Endothelial cell of umbilical vein (primary cell): ENCODE results near the gene RPS17. TPM values are rescaled to one million over a fixed set of nuclear protein-coding genes. Genes with fewer than 3 reads are reported as not detected.

Experiments used
- BruUV-seq: library from RNA; stranded (reverse); fragments of 400-500 nt; replicated peaks from 2 replicates; lab custom pipeline; 2021; lab: Mats Ljungman, UMichigan
- CTCF ChIA-PET: fragments of 300-600, 350-600 bp; sonication (Branson Sonifier 250); formaldehyde crosslinking; loops from one replicate; lab custom pipeline; 2021; ENCODE audit warnings: antibody characterized with exemption, inconsistent platforms; lab: Charles Lee
- POLR2A ChIA-PET: fragments of 300-600, 350-600 bp; sonication (Branson Sonifier 250); formaldehyde crosslinking; loops from one replicate; lab custom pipeline; 2021; ENCODE audit warnings: antibody characterized with exemption, inconsistent platforms; lab: Charles Lee
- DNase-seq: peaks from one replicate; pipeline ENCODE4 v3.0.0-alpha.2; 2011; ENCODE audit warnings: low read depth, low spot score
- FAIRE-seq: peaks from 2 replicates; lab custom pipeline; 2011; peaks lifted over from hg19 to GRCh38; lab: Jason Lieb, UNC
- H2AFZ ChIP-seq: 2 replicates; pipeline ENCODE4 v1.6.0; 2012; ENCODE audit warnings: low read depth, low read length, control low read depth, inconsistent platforms
- H3K27ac ChIP-seq: 2 replicates; pipeline ENCODE4 v1.5.1; 2011; ENCODE audit warnings: low read depth, mild to moderate bottlenecking, control low read depth, low read length, moderate library complexity; ENCODE audit not compliant: insufficient read depth
- H3K27me3 ChIP-seq, 2 experiments: 2 replicates each; pipeline versions ENCODE4 v1.6.0 to v1.6.1; 2011; ENCODE audit warnings: low read length in 2 of 2, mixed read lengths in 1 of 2; ENCODE audit not compliant: control insufficient read depth in 2 of 2, insufficient read depth in 2 of 2
- H3K36me3 ChIP-seq, 2 experiments: 2 replicates in 1 of 2; 3 replicates in 1 of 2; pipeline ENCODE4 v1.5.1; 2011; ENCODE audit warnings: low read length in 2 of 2, mild to moderate bottlenecking in 1 of 2, moderate library complexity in 1 of 2; ENCODE audit not compliant: control insufficient read depth in 2 of 2, insufficient read depth in 2 of 2; ENCODE audit errors: extremely low read depth in 1 of 2
- H3K4me1 ChIP-seq: 3 replicates; pipeline ENCODE4 v1.5.1; 2011; ENCODE audit warnings: mild to moderate bottlenecking, low read length; ENCODE audit not compliant: control insufficient read depth, insufficient read depth; ENCODE audit errors: extremely low read depth
- H3K4me2 ChIP-seq: 2 replicates; pipeline ENCODE4 v1.6.1; 2011; ENCODE audit warnings: low read length, control low read depth, mixed read lengths; ENCODE audit not compliant: insufficient read depth
- H3K4me3 ChIP-seq, 3 experiments: fragments of 200-600 bp in 1 of 3; sonication (generic), shearing (Covaris generic) in 1 of 3; replicated peaks in 1 of 3; 2 replicates each; pipeline ENCODE4 v1.5.1; 2011 to 2016; ENCODE audit warnings: control low read depth in 3 of 3, low read length in 3 of 3, mild to moderate bottlenecking in 2 of 3, inconsistent platforms in 1 of 3, low read depth in 1 of 3, moderate library complexity in 1 of 3; ENCODE audit not compliant: insufficient read depth in 1 of 3
- H3K79me2 ChIP-seq: 2 replicates; pipeline ENCODE4 v1.6.0; 2012; ENCODE audit warnings: low read length, inconsistent platforms; ENCODE audit not compliant: control insufficient read depth, insufficient read depth
- H3K9ac ChIP-seq: replicated peaks from 2 replicates; pipeline ENCODE3; 2011; ENCODE audit warnings: low read length, control low read depth; ENCODE audit not compliant: insufficient read depth; ENCODE audit errors: extremely low read depth
- H3K9me1 ChIP-seq: replicated peaks from 3 replicates; pipeline ENCODE4 v1.6.0; 2011; ENCODE audit warnings: mild to moderate bottlenecking, low read length; ENCODE audit not compliant: control insufficient read depth, insufficient read depth; ENCODE audit errors: extremely low read depth
- H3K9me3 ChIP-seq: replicated peaks from 2 replicates; pipeline ENCODE4 v1.5.1; 2012; ENCODE audit warnings: low read length, inconsistent platforms; ENCODE audit not compliant: control insufficient read depth, insufficient read depth
- H4K20me1 ChIP-seq: replicated peaks from 2 replicates; pipeline ENCODE3; 2011; ENCODE audit warnings: mild to moderate bottlenecking, low read length; ENCODE audit not compliant: control insufficient read depth, insufficient read depth; ENCODE audit errors: extremely low read depth
- CTCF ChIP-seq, 2 donors: IDR thresholded peaks; 1 replicate in 1 of 2; 2 replicates in 1 of 2; pipeline ENCODE4 v1.5.1; 2011; ENCODE audit warnings: low read length in 2 of 2, mild to moderate bottlenecking in 2 of 2, moderate library complexity in 2 of 2, control low read depth in 1 of 2, inconsistent platforms in 1 of 2, low read depth in 1 of 2; ENCODE audit not compliant: insufficient read depth in 1 of 2; ENCODE audit errors: extremely low read depth in 1 of 2
- EZH2 ChIP-seq: IDR thresholded peaks from 2 replicates; pipeline ENCODE4 v1.6.1; 2012; ENCODE audit warnings: borderline replicate concordance, low read depth, mild to moderate bottlenecking, moderate library complexity, low read length, inconsistent platforms; ENCODE audit not compliant: severe bottlenecking
- FOS ChIP-seq: IDR thresholded peaks from 2 replicates; pipeline ENCODE4 v1.6.1; 2011; ENCODE audit warnings: mild to moderate bottlenecking, low read length, moderate library complexity, borderline replicate concordance; ENCODE audit not compliant: insufficient read depth
- GATA2 ChIP-seq: IDR thresholded peaks from 2 replicates; pipeline ENCODE4 v1.7.0; 2011; ENCODE audit warnings: low read depth, mild to moderate bottlenecking, moderate library complexity, mixed read lengths, low read length; ENCODE audit not compliant: insufficient read length, insufficient read depth
- JUN ChIP-seq: IDR thresholded peaks from 2 replicates; pipeline ENCODE4 v1.6.1; 2011; ENCODE audit warnings: borderline replicate concordance, low read depth; ENCODE audit not compliant: insufficient read length, insufficient read depth
- MAX ChIP-seq: IDR thresholded peaks from 2 replicates; pipeline ENCODE4 v1.6.1; 2011; ENCODE audit not compliant: insufficient read depth, insufficient read length
- MYC ChIP-seq: IDR thresholded peaks from one replicate; pipeline ENCODE4 v1.6.1; 2011; ENCODE audit warnings: mild to moderate bottlenecking, low read depth, low read length
- POLR2A ChIP-seq: IDR thresholded peaks from 2 replicates; pipeline ENCODE4 v1.6.1; 2012; ENCODE audit warnings: low read depth, mild to moderate bottlenecking, control low read depth, low read length
- POLR2AphosphoS5 ChIP-seq: IDR thresholded peaks from 2 replicates; pipeline ENCODE4 v1.6.1; 2012; ENCODE audit warnings: low read depth, mild to moderate bottlenecking, control low read depth, low read length, moderate library complexity; ENCODE audit not compliant: insufficient read depth
- dilution Hi-C: fragments of 300-500 bp; cut with MboI; formaldehyde crosslinking; loops from one replicate; pipeline ENCODE4 v1.15.0; 2019; ENCODE audit warnings: low sequenced_read_pairs; ENCODE audit not compliant: extremely low pct_ligation_motif_present
- intact Hi-C: fragments of 100-400 bp; cut with micrococcal nuclease; formaldehyde crosslinking; loops from one replicate; pipeline ENCODE4 v1.10.0; 2022
- polyA plus RNA-seq, 4 experiments: library from polyadenylated mRNA; depleted of rRNA in 3 of 4; stranded (reverse) in 3 of 4; unstranded in 1 of 4; fragments of >200 nt; gene quantifications; 2 replicates each; pipeline versions ENCODE4 v1.2.1 to v1.2.3, GENCODE V29; 2011 to 2012; ENCODE audit warnings: missing spikeins in 1 of 4
- total RNA-seq: library from RNA; stranded (reverse); gene quantifications from 2 replicates; pipeline ENCODE4 v1.2.3, GENCODE V29; 2021

Gene RPS17
- total and polyA plus RNA-seq, 2 donors (not counting 3 experiments of a cell fraction or from before 2014, with no cell fraction given), result 1,690 to 4,382 TPM

- FAIRE-seq (peak; percentile 26), DNase-seq (no peak)
- no peak for TF ChIP-seq EZH2
- no peak for TF ChIP-seq JUN
- no peak for TF ChIP-seq MAX
- Histone ChIP-seq H2AFZ (no peak overlapping the region), H3K9ac (no peak overlapping the region), H3K36me3 (no peaks in the 10 kb centered on the region), H3K9me1 (no peaks in the 10 kb centered on the region), H3K27me3 (peaks cover 2 to 7% of the 10 kb centered on the region in 2 experiments), H3K4me3 (no peak overlapping the region), H3K4me1 (no peaks in the 10 kb centered on the region), H4K20me1 (no peaks in the 10 kb centered on the region), H3K9me3 (no peaks in the 10 kb centered on the region), H3K4me2 (no peak overlapping the region), H3K79me2 (no peaks in the 10 kb centered on the region), H3K27ac (no peak overlapping the region)
- CTCF ChIA-PET, result no interaction called here
- BruUV-seq, result no TSS peak
- dilution Hi-C loops (no loop called here), intact Hi-C loops (no loop called here)
- POLR2A ChIA-PET, result no interaction called here
These were observed 47.5 kb upstream of the RPS17 start for GRCh38 chr15:82587805-82588204.

- no peak overlapping the region for H3K4me2 ChIP-seq
- BruUV-seq, result no TSS peak
These were observed 44.8 kb upstream of the RPS17 start for GRCh38 chr15:82585072-82585471.

More at GRCh38 chr15:82585072-82585471, 44.8 kb upstream of the RPS17 start:
- Histone ChIP-seq H3K27me3 (peaks cover 2 to 7% of the 10 kb centered on the region in 2 experiments), H2AFZ (no peak overlapping the region), H3K4me1 (no peaks in the 10 kb centered on the region), H3K9ac (no peak overlapping the region), H3K27ac (no peak overlapping the region), H3K9me3 (no peaks in the 10 kb centered on the region), H4K20me1 (no peaks in the 10 kb centered on the region), H3K36me3 (no peaks in the 10 kb centered on the region), H3K4me3 (no peak overlapping the region), H3K9me1 (no peaks in the 10 kb centered on the region), H3K79me2 (no peaks in the 10 kb centered on the region)
- no peak for TF ChIP-seq POLR2AphosphoS5
- no peak for TF ChIP-seq MAX
- TF ChIP-seq CTCF (IDR thresholded peaks at IDR 0.05; ENCODE audit: extremely low read depth in 1 of 2, insufficient read depth in 1 of 2, low read depth in 1 of 2, low read length in 2 of 2), result no peak
- TF ChIP-seq MYC, result no peak
- TF ChIP-seq GATA2, result no peak
- no peak for TF ChIP-seq FOS
- TF ChIP-seq POLR2A, result no peak
- no peak for TF ChIP-seq EZH2
- TF ChIP-seq JUN, result no peak
- dilution Hi-C loops, result no loop called here
- DNase-seq (no peak), FAIRE-seq (no peak)
- POLR2A ChIA-PET, result no interaction called here
- intact Hi-C loops, result no loop called here
- CTCF ChIA-PET, result interaction anchor here (1.0 kb wide), 1 partner anchor 13 kb away, joined by 3 read pairs; no protein-coding TSS in a partner anchor
